Retinal pigment epithelial cell (primary cell): ENCODE measurements around the gene NBEAL2.

Experiments
- DNase-seq: peaks from one replicate; pipeline ENCODE4 v3.0.0-alpha.2; 2010; ENCODE audit warnings: low read depth
- H3K4me3 ChIP-seq: 2 replicates; pipeline ENCODE4 v1.5.1; 2011; ENCODE audit warnings: mild to moderate bottlenecking, low read length, control low read depth, moderate library complexity
- TF ChIP-seq, protein P1 (sequence below): conservative IDR thresholded peaks from 2 replicates; pipeline ENCODE4 v1.5.1; 2011; ENCODE audit warnings: low read depth, low read length, control low read depth, inconsistent platforms

The NBEAL2 gene

GRCh38 chr3:46965151-46965550 is 14.3 kb upstream of the NBEAL2 start:
- no peak overlapping the region for H3K4me3 ChIP-seq
- TF ChIP-seq, protein P1, sequence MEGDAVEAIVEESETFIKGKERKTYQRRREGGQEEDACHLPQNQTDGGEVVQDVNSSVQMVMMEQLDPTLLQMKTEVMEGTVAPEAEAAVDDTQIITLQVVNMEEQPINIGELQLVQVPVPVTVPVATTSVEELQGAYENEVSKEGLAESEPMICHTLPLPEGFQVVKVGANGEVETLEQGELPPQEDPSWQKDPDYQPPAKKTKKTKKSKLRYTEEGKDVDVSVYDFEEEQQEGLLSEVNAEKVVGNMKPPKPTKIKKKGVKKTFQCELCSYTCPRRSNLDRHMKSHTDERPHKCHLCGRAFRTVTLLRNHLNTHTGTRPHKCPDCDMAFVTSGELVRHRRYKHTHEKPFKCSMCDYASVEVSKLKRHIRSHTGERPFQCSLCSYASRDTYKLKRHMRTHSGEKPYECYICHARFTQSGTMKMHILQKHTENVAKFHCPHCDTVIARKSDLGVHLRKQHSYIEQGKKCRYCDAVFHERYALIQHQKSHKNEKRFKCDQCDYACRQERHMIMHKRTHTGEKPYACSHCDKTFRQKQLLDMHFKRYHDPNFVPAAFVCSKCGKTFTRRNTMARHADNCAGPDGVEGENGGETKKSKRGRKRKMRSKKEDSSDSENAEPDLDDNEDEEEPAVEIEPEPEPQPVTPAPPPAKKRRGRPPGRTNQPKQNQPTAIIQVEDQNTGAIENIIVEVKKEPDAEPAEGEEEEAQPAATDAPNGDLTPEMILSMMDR, result no peak
- no peak for DNase-seq

DNA sequence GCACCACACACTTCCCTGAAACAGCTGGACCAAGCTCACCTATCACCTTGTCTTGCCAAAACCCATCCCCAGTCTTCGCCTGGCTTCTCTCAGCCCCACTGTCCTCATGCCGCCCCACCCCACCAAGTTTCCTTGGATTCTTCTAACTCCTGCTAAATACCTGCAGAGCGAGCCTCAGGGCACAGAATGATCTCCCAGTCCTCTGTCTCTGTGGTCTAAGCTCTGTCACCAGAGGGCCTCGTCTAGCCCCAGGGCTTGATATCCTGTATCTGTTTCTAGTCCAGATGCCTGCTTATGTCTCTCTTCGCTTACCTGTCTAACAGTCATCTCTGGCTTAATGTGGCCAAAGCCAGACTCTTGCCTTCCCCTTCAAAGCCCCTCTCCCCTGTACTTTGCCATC is 12.7 kb upstream of the NBEAL2 start:
- H3K4me3 ChIP-seq, result no peak overlapping the region
- TF ChIP-seq, protein P1, result no peak
- DNase-seq, result no peak

GRCh38 chr3:46968783-46969428 is 10.6 kb upstream of the NBEAL2 start:
- no peak for DNase-seq
- H3K4me3 ChIP-seq, result no peak overlapping the region
- TF ChIP-seq, protein P1, result no peak

GRCh38 chr3:46970391-46971091 is 8.9 kb upstream of the NBEAL2 start:
- no peak for DNase-seq
- H3K4me3 ChIP-seq, result no peak overlapping the region

GRCh38 chr3:46971151-46971550 is 8.3 kb upstream of the NBEAL2 start:
- no peak overlapping the region for H3K4me3 ChIP-seq
- TF ChIP-seq, protein P1, result no peak
- no peak for DNase-seq

More at GRCh38 chr3:46970391-46971091, 8.9 kb upstream of the NBEAL2 start:
- TF ChIP-seq, protein P1, result no peak

- no peak overlapping the region for H3K4me3 ChIP-seq
- TF ChIP-seq, protein P1, result no peak
- DNase-seq, result no peak
These were observed 7.7 kb upstream of the NBEAL2 start for GRCh38 chr3:46971742-46972141.

DNA sequence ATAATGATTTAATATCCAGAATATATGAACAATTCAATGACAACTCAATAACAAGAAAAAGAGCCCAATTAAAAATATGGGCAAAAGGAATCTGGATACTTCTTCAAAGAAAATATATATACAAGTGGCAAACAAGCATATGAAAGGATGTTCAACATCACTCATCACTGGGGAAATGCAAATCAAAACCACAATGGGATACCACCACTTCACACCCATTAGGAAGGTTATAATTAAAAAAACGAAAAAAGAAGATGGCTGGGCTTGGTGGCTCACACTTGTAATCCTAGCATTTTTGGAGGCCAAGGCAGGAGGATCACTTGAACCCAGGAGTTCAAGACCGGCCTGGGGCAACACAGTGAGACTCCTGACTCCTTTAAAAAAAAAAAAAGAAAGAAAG is 7.1 kb upstream of the NBEAL2 start:
- no peak overlapping the region for H3K4me3 ChIP-seq
- TF ChIP-seq, protein P1, result no peak
- DNase-seq, result no peak
